ENCODE measurements around the gene PDZRN3. TPM values are rescaled to one million over a fixed set of nuclear protein-coding genes. Genes with fewer than 3 reads are reported as not detected.
A peak's percentile ranks its signal among the peaks of the same experiment; 100 is the strongest.

The PDZRN3 gene
- total RNA-seq, 1 donor from 2014 or later, result 19.8 TPM

- peaks cover 2% of the 10 kb centered on the region for H3K9me3 Mint-ChIP-seq (ENCODE audit: unreplicated experiment)
- H3K27me3 Mint-ChIP-seq (ENCODE audit: low read depth, unreplicated experiment), result no peaks in the 10 kb centered on the region
- H3K4me3 Mint-ChIP-seq (ENCODE audit: unreplicated experiment), result no peak overlapping the region
- peaks cover 10% of the 10 kb centered on the region for H3K4me1 ChIP-seq (ENCODE audit: insufficient read depth, low read length)
- H3K36me3 Mint-ChIP-seq (ENCODE audit: low read depth, unreplicated experiment), result peaks cover 6% of the 10 kb centered on the region
- H4K20me1 ChIP-seq (ENCODE audit: insufficient read depth, low read length), result no peaks in the 10 kb centered on the region
- no peak overlapping the region for H3K27ac ChIP-seq (ENCODE audit: low read depth, low read length)
- H3K9me3 ChIP-seq (ENCODE audit: insufficient read depth, low read depth, low read length), result no peaks in the 10 kb centered on the region
- H2AFZ ChIP-seq (ENCODE audit: low read depth, low read length), result no peak overlapping the region
- no peak overlapping the region for H3K4me3 ChIP-seq (ENCODE audit: insufficient read depth, low read depth, low read length)
- TF ChIP-seq EZH2 (IDR thresholded peaks at IDR 0.05; ENCODE audit: insufficient read depth, low read length), result no peak
- TF ChIP-seq, protein P1, sequence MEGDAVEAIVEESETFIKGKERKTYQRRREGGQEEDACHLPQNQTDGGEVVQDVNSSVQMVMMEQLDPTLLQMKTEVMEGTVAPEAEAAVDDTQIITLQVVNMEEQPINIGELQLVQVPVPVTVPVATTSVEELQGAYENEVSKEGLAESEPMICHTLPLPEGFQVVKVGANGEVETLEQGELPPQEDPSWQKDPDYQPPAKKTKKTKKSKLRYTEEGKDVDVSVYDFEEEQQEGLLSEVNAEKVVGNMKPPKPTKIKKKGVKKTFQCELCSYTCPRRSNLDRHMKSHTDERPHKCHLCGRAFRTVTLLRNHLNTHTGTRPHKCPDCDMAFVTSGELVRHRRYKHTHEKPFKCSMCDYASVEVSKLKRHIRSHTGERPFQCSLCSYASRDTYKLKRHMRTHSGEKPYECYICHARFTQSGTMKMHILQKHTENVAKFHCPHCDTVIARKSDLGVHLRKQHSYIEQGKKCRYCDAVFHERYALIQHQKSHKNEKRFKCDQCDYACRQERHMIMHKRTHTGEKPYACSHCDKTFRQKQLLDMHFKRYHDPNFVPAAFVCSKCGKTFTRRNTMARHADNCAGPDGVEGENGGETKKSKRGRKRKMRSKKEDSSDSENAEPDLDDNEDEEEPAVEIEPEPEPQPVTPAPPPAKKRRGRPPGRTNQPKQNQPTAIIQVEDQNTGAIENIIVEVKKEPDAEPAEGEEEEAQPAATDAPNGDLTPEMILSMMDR (IDR thresholded peaks at IDR 0.05; ENCODE audit: insufficient read depth, low read depth, low read length), result no peak
- DNase-seq (ENCODE audit: low read depth) (no peak), FAIRE-seq (no peak)
- peaks cover 39% of the 10 kb centered on the region for H3K4me1 Mint-ChIP-seq (ENCODE audit: low read depth, unreplicated experiment)
- H3K27ac Mint-ChIP-seq (ENCODE audit: unreplicated experiment), result no peak overlapping the region
- no peak overlapping the region for H3K4me2 ChIP-seq (ENCODE audit: low read length)
- no peaks in the 10 kb centered on the region for H3K27me3 ChIP-seq (ENCODE audit: insufficient read depth, low read length)
- H3K79me2 ChIP-seq (ENCODE audit: insufficient read depth, low read length), result no peaks in the 10 kb centered on the region
- H3K36me3 ChIP-seq (ENCODE audit: insufficient read depth, low read length), result no peaks in the 10 kb centered on the region
- no peak overlapping the region for H3K9ac ChIP-seq (ENCODE audit: low read length)
Observed at GRCh38 chr3:73542136-73542535, 82.6 kb downstream of the PDZRN3 start.

GRCh38 chr3:73540969-73541740 is 83.6 kb downstream of the PDZRN3 start:
- Histone ChIP-seq H3K36me3 (ENCODE audit: insufficient read depth, low read length) (no peaks in the 10 kb centered on the region), H3K4me2 (ENCODE audit: low read length) (peak overlapping the region; percentile 1), H2AFZ (ENCODE audit: low read depth, low read length) (no peak overlapping the region), H3K9ac (ENCODE audit: low read length) (no peak overlapping the region), H3K4me1 (ENCODE audit: insufficient read depth, low read length) (peaks cover under 1% of the 10 kb centered on the region), H3K27me3 (ENCODE audit: insufficient read depth, low read length) (no peaks in the 10 kb centered on the region), H4K20me1 (ENCODE audit: insufficient read depth, low read length) (no peaks in the 10 kb centered on the region), H3K27ac (ENCODE audit: low read depth, low read length) (peak overlapping the region; percentile 33), H3K79me2 (ENCODE audit: insufficient read depth, low read length) (no peaks in the 10 kb centered on the region), H3K9me3 (ENCODE audit: insufficient read depth, low read depth, low read length) (no peaks in the 10 kb centered on the region), H3K4me3 (ENCODE audit: insufficient read depth, low read depth, low read length) (no peak overlapping the region)
- peaks cover 36% of the 10 kb centered on the region for H3K4me1 Mint-ChIP-seq (ENCODE audit: low read depth, unreplicated experiment)
- no peaks in the 10 kb centered on the region for H3K27me3 Mint-ChIP-seq (ENCODE audit: low read depth, unreplicated experiment)
- H3K36me3 Mint-ChIP-seq (ENCODE audit: low read depth, unreplicated experiment), result peaks cover 6% of the 10 kb centered on the region
- TF ChIP-seq EZH2 (IDR thresholded peaks at IDR 0.05; ENCODE audit: insufficient read depth, low read length), result no peak
- TF ChIP-seq, protein P1 (IDR thresholded peaks at IDR 0.05; ENCODE audit: insufficient read depth, low read depth, low read length), result no peak
- peak overlapping the region; percentile 7 for H3K27ac Mint-ChIP-seq (ENCODE audit: unreplicated experiment)
- FAIRE-seq (no peak), DNase-seq (ENCODE audit: low read depth) (peak; percentile 59)
- H3K4me3 Mint-ChIP-seq (ENCODE audit: unreplicated experiment), result no peak overlapping the region
- peaks cover 2% of the 10 kb centered on the region for H3K9me3 Mint-ChIP-seq (ENCODE audit: unreplicated experiment)

GRCh38 chr3:73538486-73538885 is 86.3 kb downstream of the PDZRN3 start:
- H3K27ac ChIP-seq (ENCODE audit: low read depth, low read length), result no peak overlapping the region
- TF ChIP-seq, protein P1 (IDR thresholded peaks at IDR 0.05; ENCODE audit: insufficient read depth, low read depth, low read length), result no peak
- no peak for TF ChIP-seq EZH2 (IDR thresholded peaks at IDR 0.05; ENCODE audit: insufficient read depth, low read length)
- H3K27me3 ChIP-seq (ENCODE audit: insufficient read depth, low read length), result no peaks in the 10 kb centered on the region
- DNase-seq (ENCODE audit: low read depth), result no peak
- H4K20me1 ChIP-seq (ENCODE audit: insufficient read depth, low read length), result no peaks in the 10 kb centered on the region
- H3K4me3 Mint-ChIP-seq (ENCODE audit: unreplicated experiment), result no peak overlapping the region
- H3K36me3 Mint-ChIP-seq (ENCODE audit: low read depth, unreplicated experiment), result peaks cover 5% of the 10 kb centered on the region
- no peak overlapping the region for H3K27ac Mint-ChIP-seq (ENCODE audit: unreplicated experiment)
- H3K4me1 ChIP-seq (ENCODE audit: insufficient read depth, low read length), result no peaks in the 10 kb centered on the region
- peaks cover 2% of the 10 kb centered on the region for H3K9me3 Mint-ChIP-seq (ENCODE audit: unreplicated experiment)
- H3K36me3 ChIP-seq (ENCODE audit: insufficient read depth, low read length), result no peaks in the 10 kb centered on the region
- no peak overlapping the region for H3K4me2 ChIP-seq (ENCODE audit: low read length)
- H3K9ac ChIP-seq (ENCODE audit: low read length), result no peak overlapping the region
- no peaks in the 10 kb centered on the region for H3K9me3 ChIP-seq (ENCODE audit: insufficient read depth, low read depth, low read length)
- H3K4me3 ChIP-seq (ENCODE audit: insufficient read depth, low read depth, low read length), result no peak overlapping the region
- no peak overlapping the region for H2AFZ ChIP-seq (ENCODE audit: low read depth, low read length)
- H3K79me2 ChIP-seq (ENCODE audit: insufficient read depth, low read length), result no peaks in the 10 kb centered on the region
- H3K4me1 Mint-ChIP-seq (ENCODE audit: low read depth, unreplicated experiment), result peaks cover 28% of the 10 kb centered on the region
- peak; percentile 17 for FAIRE-seq
- H3K27me3 Mint-ChIP-seq (ENCODE audit: low read depth, unreplicated experiment), result no peaks in the 10 kb centered on the region

Data from astrocyte (in vitro differentiated cells and primary cell).